GM12892 (cell line): ENCODE measurements around the gene PTPRK.

ENCODE experiments used
- POLR2A ChIP-seq: IDR thresholded peaks from 2 replicates; pipeline ENCODE4 v1.6.1; 2011; ENCODE audit warnings: low read depth, low read length, control low read depth
- POLR2AphosphoS5 ChIP-seq: IDR thresholded peaks from 2 replicates; pipeline ENCODE4 v1.6.1; 2011; ENCODE audit warnings: low read depth, low read length, control low read depth

DNA sequence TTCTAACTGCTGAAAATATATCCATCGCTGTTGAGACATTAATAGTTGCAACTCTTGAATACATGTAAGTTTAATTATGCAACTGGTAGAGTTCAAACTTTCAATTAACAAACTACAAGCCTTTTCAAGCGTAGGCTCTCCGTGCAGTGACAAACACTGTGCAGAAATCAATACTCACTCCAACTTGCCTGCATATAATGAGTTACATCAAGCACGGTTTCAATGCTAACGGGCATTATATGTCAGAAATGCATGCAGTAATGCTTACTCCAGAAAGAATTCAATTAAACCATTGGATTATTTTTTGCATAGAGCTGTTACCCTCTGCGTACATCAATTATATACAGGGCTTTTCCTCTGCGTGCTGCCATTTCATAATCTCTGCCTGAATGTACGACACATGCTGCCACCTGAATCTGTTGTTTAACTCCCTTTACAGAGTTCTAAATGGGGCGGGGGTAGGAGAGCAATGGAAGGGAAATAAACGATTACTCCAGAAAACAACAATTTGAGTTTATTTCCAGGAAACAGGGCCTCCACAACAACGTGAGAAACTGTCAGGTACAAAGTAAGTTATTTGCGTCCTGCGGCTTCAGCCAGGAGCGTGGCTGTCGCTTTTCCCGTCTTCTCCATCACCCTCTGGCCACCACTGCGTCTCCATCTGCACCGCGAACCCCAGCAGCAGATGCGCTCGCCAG is 1.8 kb downstream of the PTPRK start:
- TF ChIP-seq POLR2AphosphoS5 (no peak), POLR2A (no peak)
